CD4-positive, alpha-beta T cell treated with Interleukin-10 for 1 hour (primary cell): Measurements from ENCODE around the gene RAB15.
"Not testable (repeated sequence)": the region's sequence is repeated elsewhere in the genome, so short reads cannot be mapped to it uniquely, and the experiment has no call there.

Source experiments
- DNase-seq: peaks from one replicate; pipeline ENCODE4 v3.0.0-alpha.2; 2020

RAB15 gene

DNA sequence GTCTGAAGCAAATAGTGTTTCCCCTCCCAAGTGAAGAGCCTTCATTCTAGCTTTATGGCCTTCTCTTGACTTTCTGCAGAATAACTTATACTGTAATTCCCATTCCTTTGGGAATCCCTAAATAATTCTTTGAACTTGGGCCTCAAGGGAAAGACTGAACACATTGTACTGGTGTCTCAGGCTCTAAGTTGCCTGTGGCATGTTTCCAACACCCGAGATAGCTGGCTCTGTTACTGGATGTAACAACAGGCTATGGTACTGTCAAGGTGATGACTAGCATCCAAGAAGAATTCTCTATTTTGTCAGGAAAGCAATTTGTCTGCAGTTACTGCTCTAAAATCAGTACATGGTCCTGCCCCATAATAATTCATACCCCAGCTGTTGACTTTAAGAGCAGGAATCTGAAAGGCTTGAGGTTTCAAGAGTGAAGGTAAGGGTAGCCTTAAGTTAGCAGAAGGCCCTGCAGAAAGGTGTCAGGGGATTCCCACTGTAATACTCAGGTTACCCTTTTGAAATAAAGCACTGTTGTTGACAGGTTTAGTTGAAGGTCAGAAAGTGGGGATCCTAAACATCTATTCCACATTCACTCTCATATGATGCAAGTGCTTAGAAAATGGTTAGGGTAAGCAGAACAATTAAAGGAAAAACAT lies 34.8 kb downstream of the RAB15 start:
- DNase-seq: no peak

DNA sequence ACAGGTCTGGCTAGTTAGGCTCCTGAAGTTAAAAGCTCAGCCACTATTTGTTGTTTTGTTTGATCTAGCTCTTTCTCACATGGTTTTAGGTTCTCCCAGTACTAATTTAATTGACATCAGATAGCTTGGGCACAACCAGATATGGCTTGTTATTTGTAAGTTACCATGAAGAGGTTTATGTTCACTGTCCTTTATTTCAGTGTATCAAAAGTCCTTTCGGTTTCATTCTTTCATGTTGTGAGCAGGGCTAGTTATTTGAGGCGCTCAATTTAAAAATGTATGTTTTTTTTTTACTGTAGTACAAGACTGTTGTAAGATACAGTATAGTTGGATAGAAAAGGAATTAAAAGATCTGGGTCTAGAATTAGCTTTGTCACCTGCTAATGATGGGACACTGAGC lies 36.6 kb downstream of the RAB15 start:
- DNase-seq: peak; percentile 20

DNA sequence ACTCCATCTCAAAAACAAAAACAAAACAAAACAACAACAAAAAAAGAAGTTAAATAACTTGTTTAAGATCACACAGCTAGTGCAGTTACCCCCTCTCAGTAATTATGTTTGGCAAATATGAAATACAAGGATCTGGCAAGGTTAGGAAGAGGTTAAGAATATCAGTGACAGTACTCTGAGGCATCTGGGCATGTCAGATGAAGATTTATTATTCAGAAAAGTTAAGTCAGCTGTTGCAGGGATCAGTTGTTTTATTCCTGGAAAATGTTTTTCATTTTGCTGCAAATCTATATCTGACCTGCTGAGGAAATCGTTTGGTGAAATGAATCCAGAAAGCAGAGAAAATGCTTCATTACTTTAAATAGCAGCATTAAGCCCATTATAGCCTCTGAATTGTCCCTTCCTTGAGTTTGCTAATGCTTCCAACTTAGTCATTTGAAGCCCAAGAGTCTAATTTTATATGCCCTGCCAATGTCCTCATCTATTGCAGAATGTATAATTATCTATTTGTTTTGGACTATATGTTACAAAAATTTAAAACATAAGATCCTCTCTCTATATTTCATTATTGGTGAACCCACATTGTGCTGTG lies 37.7 kb downstream of the RAB15 start:
- DNase-seq: no peak

DNA sequence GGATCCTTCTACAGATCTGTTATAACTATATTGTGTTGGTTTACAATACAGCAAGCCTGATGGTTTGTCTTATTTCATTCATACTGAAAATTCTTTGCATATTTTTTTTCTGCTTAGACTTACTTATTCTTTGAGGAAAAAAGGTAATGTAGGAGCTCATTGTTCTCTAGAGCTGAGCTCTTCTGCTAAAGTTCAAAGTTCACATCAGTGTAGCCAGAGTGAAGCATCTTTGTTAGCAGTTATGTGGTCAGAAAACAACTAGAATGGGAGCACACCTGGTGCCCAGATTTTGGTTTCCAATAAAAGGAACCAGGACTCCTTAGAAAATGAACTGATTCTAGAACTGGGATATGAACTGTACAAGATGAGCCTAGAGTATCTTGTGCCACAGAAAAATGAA lies 39.9 kb downstream of the RAB15 start:
- no peak for DNase-seq

DNA sequence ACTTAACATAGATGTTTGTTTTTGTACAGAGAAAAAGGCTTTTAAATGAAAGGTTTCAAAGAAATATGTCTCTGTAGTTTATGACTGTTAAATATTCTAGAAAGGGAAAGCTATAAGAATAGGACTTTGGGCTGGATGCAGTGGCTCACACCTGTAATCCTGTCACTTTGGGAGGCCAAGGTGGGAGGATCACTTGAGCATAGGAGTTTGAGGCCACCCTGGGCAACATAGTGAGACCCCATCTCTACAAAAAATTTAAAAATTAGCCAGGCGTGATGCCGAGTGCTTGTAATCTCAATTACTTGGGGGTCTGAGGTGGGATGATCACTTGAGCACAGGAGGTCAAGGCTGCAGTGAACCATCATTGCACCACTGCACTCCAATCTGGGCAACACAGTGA lies 41.0 kb downstream of the RAB15 start:
- DNase-seq: no peak

DNA sequence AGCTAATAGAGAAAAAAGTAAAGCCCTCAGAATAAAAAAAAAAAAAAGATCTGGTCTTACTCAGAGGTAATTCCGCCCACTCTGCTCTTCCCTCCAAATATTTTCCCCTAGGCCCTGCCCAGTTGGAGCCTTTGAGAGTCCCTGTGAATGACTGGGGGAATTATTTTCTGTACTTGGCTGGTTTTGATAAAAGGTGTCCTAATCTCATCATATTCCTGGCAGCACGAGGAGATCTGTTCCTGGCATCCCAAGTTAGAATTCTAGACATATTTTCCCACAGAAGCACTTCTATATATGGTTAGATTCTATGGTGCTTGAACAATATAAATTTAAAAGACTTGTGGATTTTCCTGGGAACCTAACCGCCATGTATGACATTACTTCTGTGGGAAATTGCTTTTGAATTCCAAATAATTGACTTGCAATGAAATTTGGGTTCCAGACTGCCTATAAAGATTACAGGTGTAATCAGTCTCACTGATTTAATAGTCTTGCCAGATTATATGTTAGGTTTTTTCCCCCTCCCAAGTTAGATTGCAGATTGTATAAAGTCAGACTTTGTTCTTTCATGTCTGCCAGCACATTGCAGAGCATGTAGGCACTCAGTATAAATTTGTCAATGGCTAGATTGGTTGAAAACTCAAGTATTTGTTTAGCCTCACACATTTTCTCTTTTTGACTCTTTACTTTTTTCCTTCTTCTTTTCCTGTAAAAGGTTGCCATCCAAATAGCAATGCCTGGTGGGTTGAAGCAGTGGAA lies 41.9 kb downstream of the RAB15 start:
- no peak for DNase-seq

DNA sequence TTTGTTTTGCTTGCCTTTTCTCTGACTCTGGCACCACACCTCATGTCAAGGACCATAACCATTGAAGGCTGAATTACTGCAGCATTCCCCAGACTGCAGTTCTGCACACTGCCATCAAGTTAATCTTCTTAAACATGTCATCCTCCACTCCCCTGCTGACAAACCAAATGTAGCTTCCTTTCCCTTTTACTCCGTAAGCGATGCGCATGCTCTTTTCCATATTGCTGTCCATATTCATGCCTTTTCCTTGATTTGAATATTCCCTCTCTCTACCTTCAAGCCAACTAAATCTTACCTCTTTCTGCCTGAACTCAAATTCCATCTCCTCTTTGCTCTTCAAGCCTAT lies 43.1 kb downstream of the RAB15 start:
- DNase-seq: no peak

DNA sequence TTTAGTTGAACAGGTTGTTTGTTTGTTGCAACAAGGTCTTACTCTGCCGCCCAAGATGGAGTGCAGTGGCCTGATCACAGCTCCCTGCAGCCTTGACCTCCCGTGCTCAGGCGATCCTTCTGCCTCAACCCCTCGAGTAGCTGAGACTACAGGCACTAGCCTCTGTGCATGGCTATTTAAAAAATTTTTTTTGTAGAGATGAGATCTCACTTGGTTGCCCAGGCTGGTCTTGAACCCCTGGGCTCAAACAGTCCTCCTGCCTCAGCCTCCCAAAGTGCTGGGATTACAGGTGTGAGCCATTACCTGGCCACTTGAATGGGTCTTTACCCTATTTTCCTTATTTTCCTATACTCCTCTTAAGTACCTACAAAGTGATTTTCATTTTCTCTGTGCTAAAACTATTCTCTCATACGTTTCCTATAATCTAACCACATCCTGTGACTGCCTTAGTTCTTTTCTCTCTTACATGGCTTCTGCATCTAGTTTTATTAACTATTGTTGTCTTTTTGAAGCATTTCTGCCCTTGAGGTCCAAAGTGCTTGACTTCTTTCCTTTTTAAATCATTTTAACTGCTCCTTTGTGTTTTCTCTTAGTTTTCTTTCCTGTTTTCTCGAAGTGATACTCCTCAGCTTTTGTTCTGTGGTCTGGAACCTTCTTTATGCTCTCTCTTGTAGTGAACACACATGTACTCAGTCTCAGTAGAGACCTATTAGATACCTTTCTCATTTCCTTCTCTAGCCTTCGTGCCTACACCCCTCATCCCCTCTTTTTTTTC lies 43.7 kb downstream of the RAB15 start:
- DNase-seq: peak; percentile 43

DNA sequence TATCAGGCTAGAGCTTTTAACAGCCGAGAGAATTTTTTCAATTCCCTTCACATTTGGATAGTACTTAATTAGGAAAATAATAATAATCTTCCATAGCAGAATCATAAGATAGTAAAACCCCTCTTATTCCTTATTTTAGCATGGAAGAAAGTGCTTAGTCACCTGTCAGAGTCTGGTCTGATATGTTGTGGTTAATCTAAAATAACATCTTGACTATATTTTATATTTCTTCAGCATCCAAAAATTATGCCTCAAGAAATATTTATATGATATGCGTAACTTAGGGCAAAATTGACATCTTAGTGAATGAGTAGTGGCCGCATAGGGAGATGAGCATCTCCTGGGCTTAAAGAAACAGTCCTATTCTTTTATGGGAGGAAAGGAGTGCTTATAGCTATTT lies 45.1 kb downstream of the RAB15 start:
- DNase-seq: no peak

DNA sequence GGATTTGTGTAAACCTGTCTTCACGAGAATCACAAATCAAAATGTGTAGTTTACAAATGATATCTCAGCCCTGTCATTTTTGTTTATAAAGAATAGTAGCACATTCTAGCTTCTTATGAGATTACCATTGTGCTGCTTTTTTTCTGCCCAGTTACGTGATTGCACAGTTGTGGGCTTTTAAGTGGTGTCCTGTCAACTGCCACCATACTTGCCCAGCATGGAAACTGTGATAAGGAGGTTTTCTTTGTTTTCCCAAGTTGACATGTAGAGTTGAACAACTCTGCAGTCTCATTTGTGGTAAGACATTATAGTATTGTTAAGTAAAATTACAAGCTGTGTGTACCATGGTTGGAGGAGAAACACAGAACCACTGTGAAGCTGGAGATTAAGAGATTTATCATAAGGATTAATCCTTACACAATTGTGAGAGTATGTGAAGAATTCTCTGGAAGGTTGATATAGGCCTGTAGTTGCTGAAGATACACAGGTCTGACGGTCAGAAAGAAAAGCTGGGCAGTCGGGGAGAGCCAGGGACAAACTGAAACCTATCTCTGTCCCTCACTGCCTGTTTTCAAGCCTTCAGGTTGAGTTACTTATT lies 45.6 kb downstream of the RAB15 start:
- DNase-seq: no peak

DNA sequence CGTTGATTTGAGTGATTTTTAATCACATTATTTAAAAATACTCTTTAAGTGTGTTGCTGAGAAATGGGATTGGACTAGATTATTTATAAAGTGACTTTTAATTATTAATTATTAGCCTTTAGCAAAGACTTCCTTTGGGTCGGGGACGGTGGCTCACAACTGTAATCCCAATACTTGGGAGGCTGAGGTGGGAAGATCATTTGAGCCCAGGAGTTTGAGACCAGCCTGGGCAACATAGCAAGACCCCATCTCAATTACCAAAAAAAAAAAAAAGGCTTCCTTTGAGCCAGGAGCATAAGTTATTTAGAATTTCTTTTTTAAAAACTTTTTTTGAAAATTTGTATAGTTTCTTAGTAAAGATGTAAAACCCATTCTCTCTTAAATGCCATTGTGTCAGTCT lies 49.1 kb downstream of the RAB15 start:
- no peak for DNase-seq

DNA sequence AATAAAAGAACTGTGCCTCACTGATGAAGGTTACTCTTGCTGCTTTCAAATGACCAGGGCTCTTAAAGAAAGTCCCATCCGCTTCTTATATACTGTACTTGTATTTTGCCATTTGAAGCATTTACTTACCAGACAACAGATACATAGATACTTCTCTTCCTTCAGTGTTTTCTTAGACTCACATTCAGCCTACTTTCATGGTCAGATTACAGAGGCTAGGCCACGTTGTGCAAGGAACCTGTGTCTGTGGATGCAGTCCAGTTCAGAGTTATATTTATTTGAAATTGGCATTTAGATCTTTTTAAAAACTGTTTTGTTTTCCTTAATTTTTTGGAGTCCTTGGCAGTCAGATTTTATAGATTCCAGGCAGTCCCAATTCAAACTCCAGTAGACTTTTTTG lies 51.7 kb downstream of the RAB15 start:
- DNase-seq: no peak

DNA sequence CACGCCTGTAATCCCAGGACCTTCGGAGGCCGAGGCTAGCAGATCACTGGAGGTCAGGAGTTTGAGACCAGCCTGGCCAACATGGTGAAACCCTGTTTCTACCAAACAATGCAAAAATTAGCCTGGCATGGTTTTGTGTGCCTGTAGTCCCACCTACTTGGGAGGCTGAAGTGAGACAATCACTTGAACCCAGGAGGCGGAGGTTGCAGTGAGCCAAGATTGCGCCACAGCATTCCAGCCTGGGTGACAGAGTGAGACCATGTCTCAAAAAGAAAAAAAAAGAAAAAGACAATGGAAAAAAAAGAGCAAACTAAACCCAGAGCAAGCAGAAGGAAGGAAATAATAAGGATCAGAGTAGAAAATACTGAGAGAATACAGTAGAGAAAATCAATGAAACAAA lies 52.5 kb downstream of the RAB15 start:
- no peak for DNase-seq

DNA sequence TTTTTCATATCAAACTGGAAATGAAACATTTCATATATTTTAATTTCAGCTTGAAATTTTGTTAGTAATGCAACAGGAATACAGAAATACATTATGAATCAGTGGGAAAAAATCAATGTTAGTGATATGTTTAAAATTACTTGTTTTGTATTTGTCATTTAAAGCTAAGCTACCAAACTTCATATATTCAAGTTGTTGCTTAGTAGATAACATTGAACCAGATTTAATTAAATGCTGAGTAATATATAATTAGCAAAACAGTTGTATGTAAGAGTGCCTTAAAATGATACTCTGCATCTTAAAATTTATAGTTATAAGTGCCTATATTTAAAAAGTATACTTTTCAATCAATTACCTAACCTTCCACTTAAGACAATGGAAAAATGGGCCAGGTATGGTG lies 52.9 kb downstream of the RAB15 start:
- no peak for DNase-seq

DNA sequence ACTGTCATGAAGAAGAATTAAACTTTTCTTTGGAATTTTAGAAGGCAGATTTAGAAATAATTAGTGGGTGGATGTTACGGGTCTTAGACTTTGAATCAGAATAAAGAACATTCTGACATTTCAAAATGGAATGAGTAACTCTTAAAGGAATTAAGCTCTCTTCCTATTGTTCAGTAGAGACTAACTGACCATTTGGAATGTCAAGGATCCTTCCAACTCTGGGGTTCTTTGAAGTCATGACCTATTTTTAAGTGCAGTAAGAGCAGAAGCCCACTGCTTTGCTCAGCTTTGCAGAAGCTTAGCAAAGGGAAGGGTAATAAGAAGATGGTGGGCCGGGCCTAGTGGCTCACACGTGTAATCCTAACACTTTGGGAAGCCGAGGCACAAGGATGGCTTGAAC lies 53.9 kb downstream of the RAB15 start:
- no peak for DNase-seq

DNA sequence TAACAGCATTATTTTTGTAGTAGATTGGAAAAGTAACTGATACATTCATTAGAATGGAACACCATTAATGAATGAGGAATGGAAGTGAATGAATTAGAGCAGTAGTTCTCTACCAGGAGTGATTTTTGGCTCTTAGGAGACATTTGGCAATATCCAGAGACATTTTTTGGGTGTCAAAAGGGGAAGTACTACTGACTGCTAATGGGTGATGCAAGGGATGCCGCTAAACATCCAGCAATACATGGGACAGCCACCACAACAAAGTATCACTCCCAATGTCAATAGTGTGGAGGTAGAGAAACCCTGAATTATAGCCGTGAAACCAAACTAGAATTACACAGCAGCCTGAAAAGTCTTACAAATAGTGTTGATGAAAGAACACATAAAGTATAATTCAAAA lies 56.3 kb downstream of the RAB15 start:
- no peak for DNase-seq

DNA sequence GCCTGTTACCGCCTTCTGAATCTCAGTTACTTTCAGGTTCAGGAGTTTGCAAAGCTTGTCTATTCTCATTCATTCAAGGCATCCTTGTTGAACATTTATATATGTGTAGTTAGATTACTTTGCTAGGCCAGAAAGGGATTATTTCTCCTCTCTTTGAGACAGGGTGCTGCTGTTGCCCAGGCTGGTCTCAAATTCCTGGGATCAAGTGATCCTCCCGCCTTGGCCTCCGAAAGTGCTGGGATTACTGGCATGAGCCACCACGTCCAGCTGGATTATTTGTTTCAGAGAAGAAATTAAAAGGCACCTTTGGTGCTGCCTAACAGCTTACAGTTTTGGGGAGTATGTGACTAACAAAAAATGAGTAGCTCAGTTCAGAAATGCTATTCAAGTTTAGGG lies 57.1 kb downstream of the RAB15 start:
- peak; percentile 5 for DNase-seq

DNA sequence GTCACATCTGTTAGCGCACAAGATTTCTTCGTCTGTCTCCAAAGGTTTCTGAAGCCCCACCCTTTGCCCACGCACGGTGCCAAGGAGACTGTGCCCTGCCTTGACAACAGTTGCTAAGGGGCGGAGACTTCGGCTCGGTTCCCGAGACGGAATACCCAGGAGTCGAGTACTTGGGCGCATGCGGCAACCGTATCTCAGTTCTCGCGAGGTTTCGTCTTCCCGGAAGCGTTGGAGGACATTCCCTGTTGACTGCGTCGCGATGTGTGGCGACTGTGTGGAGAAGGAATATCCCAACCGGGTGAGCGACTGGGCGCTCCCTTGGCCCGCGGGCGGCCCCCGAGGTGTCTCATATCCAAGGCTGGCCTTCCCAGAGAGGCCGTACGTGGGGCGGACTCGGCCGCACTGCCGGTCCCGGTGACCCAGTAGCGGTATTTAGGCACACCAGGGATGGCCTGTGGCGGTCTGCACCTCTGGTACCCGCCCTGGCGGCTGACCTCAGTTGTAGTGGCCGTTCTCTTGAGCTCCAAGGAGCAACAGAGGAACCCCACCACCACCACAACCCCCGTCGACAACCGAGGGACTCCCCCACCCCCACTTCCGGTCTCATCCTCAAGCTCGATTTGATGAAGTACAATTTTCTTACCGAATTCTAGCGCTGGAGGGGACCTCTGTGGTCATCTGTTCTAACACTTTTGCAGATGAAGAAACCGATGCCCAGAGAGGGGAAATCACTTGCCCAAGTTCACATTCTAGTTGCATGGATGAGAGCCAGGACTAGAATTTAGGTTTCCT lies 57.7 kb downstream of the RAB15 start, which contains the start of gene CHURC1:
CHURC1 (plus strand) TSS at position 219 of the 792 bp plus-strand sequence; CDS start at position 260, 41 bp downstream.
- DNase-seq: peak; percentile 99

DNA sequence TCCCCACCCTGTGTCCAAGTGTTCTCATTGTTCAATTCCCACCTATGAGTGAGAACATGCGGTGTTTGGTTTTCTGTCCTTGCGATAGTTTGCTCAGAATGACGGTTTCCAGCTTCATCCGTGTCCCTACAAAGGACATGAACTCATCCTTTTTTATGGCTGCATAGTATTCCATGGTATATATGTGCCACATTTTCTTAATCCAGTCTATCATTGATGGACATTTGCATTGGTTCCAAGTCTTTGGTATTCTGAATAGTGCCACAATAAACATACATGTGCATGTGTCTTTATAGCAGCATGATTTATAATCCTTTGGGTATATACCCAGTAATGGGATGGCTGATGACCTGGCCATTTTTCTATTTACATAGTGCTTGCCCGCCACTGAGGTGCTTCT lies 58.7 kb downstream of the RAB15 start:
- not testable (repeated sequence) for DNase-seq

DNA sequence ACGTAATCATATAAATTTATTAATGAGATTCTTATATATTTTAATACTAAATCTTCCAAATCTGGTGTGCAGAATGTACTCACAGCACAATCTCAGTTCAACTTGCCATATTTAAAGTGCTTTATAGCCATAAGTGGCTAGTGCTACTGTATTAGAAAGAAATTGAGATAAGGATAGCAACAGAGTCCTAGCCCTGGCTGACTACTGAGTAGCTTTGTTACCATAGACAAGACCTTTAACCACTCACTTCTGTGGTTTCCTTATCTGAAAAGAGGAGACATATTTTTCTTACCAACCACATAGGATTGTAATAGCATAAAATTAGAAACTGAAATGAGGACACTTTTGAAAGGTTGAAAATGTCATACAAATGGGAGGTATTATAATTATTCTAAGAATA lies 59.9 kb downstream of the RAB15 start:
- DNase-seq: no peak

DNA sequence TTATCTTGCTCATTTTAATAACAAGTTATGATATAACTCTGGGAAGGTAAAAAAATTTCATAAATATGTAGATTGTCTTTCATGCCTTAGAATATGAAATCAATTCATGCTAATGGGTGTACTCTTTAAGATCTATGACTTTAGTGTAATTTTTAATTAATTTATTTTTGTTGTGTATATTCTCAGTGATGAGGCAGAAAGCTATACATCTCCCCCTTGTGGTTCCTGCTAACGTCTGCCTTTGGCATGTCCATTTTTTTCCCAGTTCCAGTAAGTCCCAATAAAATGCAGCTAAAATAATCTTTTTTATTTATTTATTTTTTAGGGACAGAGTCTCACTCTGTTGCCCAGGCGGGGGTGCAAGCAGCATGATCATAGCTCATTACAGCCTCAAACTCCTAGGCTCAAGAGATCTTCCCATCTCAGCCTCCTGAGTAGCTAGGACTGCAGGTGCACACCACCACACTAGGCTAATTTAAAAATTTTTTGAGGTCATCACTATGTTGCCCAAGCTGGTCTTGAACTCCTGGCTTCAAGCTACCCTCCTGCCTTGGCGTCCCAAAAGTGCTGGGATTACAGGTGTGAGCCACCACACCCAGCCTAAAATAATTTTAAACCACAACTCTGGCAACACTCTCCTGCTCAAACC lies 61.2 kb downstream of the RAB15 start:
- no peak for DNase-seq

DNA sequence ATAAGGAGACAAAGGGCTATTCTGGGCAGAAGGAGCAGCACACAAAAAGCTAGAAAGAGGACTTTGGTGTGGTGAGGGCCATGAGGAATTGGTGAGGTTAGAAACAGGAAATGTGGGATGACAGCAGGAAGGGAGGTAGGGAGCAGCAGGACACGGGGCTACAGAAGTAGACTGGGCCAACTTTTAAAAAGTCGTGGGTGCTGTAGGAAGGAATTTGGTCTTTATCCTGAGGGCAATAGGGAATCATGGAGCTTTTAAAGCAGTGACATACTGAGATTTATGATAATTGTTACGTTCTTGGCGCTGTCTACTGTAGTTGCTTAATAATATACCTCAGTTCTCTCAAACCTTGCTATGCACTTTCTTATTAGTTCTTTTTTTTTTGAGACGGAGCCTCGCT lies 66.1 kb downstream of the RAB15 start:
- no peak for DNase-seq
